ENCODE data around the gene AGPAT3.

Gene AGPAT3

DNA sequence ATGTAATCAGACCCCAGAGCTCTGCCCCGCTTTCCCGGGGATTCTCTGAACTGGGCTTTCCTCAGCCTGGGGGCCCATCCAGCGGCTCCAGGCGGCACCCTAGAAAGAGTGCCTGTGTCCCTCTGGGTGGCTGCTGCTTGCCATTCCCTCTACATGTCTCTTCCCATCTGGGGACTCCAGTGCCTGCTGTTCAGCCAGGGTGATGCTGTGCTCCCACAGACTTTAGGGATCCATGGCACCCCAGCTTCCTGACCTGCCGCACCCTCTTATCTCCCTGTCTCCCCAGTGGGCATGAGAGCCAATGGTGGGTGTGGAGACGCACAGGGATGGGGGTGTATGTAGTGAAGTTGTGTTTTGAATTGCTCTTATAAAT is 163.2 kb downstream of the AGPAT3 start:
- H3K4me3 ChIP-seq (replicated peaks; ENCODE audit: low read depth, low read length): no peak overlapping the region
- peaks cover 6% of the 10 kb centered on the region for H3K36me3 ChIP-seq (ENCODE audit: control insufficient read depth, insufficient read depth, low read length)
- TF ChIP-seq, protein P1, sequence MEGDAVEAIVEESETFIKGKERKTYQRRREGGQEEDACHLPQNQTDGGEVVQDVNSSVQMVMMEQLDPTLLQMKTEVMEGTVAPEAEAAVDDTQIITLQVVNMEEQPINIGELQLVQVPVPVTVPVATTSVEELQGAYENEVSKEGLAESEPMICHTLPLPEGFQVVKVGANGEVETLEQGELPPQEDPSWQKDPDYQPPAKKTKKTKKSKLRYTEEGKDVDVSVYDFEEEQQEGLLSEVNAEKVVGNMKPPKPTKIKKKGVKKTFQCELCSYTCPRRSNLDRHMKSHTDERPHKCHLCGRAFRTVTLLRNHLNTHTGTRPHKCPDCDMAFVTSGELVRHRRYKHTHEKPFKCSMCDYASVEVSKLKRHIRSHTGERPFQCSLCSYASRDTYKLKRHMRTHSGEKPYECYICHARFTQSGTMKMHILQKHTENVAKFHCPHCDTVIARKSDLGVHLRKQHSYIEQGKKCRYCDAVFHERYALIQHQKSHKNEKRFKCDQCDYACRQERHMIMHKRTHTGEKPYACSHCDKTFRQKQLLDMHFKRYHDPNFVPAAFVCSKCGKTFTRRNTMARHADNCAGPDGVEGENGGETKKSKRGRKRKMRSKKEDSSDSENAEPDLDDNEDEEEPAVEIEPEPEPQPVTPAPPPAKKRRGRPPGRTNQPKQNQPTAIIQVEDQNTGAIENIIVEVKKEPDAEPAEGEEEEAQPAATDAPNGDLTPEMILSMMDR (IDR thresholded peaks at IDR 0.05; ENCODE audit: insufficient read depth, low read length, poor library complexity, severe bottlenecking): no peak
- no peak for DNase-seq (ENCODE audit: extremely low read depth, insufficient read length)
- H3K27me3 ChIP-seq (replicated peaks; ENCODE audit: control insufficient read depth, insufficient read depth, low read length): no peaks in the 10 kb centered on the region

GRCh38 chr21:44029460-44030087 is 164.6 kb downstream of the AGPAT3 start:
- no peak overlapping the region for H3K4me3 ChIP-seq (replicated peaks; ENCODE audit: low read depth, low read length)
- H3K36me3 ChIP-seq (ENCODE audit: control insufficient read depth, insufficient read depth, low read length): peaks cover 11% of the 10 kb centered on the region
- H3K27me3 ChIP-seq (replicated peaks; ENCODE audit: control insufficient read depth, insufficient read depth, low read length): no peaks in the 10 kb centered on the region
- no peak for DNase-seq (ENCODE audit: extremely low read depth, insufficient read length)
- TF ChIP-seq, protein P1 (IDR thresholded peaks at IDR 0.05; ENCODE audit: insufficient read depth, low read length, poor library complexity, severe bottlenecking): no peak

GRCh38 chr21:44035244-44035643 is 170.2 kb downstream of the AGPAT3 start:
- DNase-seq (ENCODE audit: extremely low read depth, insufficient read length): no peak
- no peaks in the 10 kb centered on the region for H3K27me3 ChIP-seq (replicated peaks; ENCODE audit: control insufficient read depth, insufficient read depth, low read length)
- H3K4me3 ChIP-seq (replicated peaks; ENCODE audit: low read depth, low read length): no peak overlapping the region
- H3K36me3 ChIP-seq (ENCODE audit: control insufficient read depth, insufficient read depth, low read length): peaks cover 24% of the 10 kb centered on the region
- TF ChIP-seq, protein P1 (IDR thresholded peaks at IDR 0.05; ENCODE audit: insufficient read depth, low read length, poor library complexity, severe bottlenecking): no peak

Measured in GM06990 (cell line).